Prostate gland (tissue), 2 donors: ENCODE data around the gene RXRA. TPM values are rescaled to one million over a fixed set of nuclear protein-coding genes. Genes with fewer than 3 reads are reported as not detected.

Experiments used
- DNase-seq: peaks from one replicate; pipeline ENCODE4 v3.0.0-alpha.2; 2019; ENCODE audit warnings: low spot score
- H3K27ac ChIP-seq, 2 donors: fragments of 200-600 bp; sonication (generic); 2 replicates each; pipeline ENCODE4 v1.5.1; 2017 to 2019
- H3K27me3 ChIP-seq: fragments of 200-600 bp; sonication (generic); replicated peaks from 2 replicates; pipeline ENCODE4 v1.5.1; 2019; ENCODE audit not compliant: insufficient read depth
- H3K36me3 ChIP-seq, 2 donors: fragments of 200-600 bp; sonication (generic); 1 replicate in 1 of 2; 2 replicates in 1 of 2; pipeline versions ENCODE4 v1.5.1 to v1.8.1; 2017 to 2019
- H3K4me1 ChIP-seq: fragments of 200-600 bp; sonication (generic); replicated peaks from 2 replicates; pipeline ENCODE4 v1.5.1; 2019
- H3K4me3 ChIP-seq, 2 donors: fragments of 200-600 bp; sonication (generic); 2 replicates each; pipeline ENCODE4 v1.5.1; 2017 to 2019
- H3K9me3 ChIP-seq: fragments of 200-600 bp; sonication (generic); 2 replicates; pipeline ENCODE4 v1.5.1; 2017
- CTCF ChIP-seq, 4 experiments: fragments of 200-600 bp in 2 of 4; fragments of 450-650 bp in 2 of 4; sonication (generic) in 2 of 4; IDR thresholded peaks; 1 replicate in 3 of 4; 2 replicates in 1 of 4; pipeline ENCODE4 v1.5.1; 2016 to 2019; ENCODE audit warnings: antibody characterized with exemption in 4 of 4, mild to moderate bottlenecking in 2 of 4, moderate library complexity in 2 of 4
- POLR2A ChIP-seq: fragments of 450-650 bp; IDR thresholded peaks from one replicate; pipeline ENCODE4 v1.6.1; 2016; ENCODE audit warnings: antibody characterized with exemption, mild to moderate bottlenecking
- POLR2AphosphoS5 ChIP-seq: sonication (generic); formaldehyde crosslinking; IDR thresholded peaks from one replicate; pipeline ENCODE4 v1.6.1; 2017; ENCODE audit warnings: antibody characterized with exemption
- WGBS: methylation state at CpG from one replicate; pipeline ENCODE4 v1.1.5; 2018; 5-methylcytosine and 5-hydroxymethylcytosine counted together
- intact Hi-C: fragments of 100-400 bp; cut with DNase I; formaldehyde crosslinking; loops from one replicate; pipeline ENCODE4 v1.14.2; 2022
- total RNA-seq, 2 donors: library from RNA; depleted of rRNA; stranded (reverse); fragments of >200 nt; gene quantifications; one replicate each; pipeline ENCODE4 v1.1.0, GENCODE V29; 2016

Gene RXRA
- total RNA-seq, 2 donors from 2014 or later, result 69.5 to 84.1 TPM

- Histone ChIP-seq H3K4me3 (no peak overlapping the region), H3K27me3 (no peaks in the 10 kb centered on the region), H3K36me3 (peaks cover 0 to 16% of the 10 kb centered on the region in 2 donors), H3K27ac (peak overlapping the region; percentile 57 to 63), H3K4me1 (peaks cover 37% of the 10 kb centered on the region), H3K9me3 (no peaks in the 10 kb centered on the region)
- intact Hi-C loops, result no loop called here
- TF ChIP-seq POLR2A (peak; percentile 51), POLR2AphosphoS5 (peak; percentile 86), CTCF (IDR thresholded peaks at IDR 0.05) (no peak)
- 37% methylated on average over 26 of the region's 29 CpGs for WGBS
- DNase-seq, result peak; percentile 86
These were observed 87.8 kb downstream of the RXRA start for GRCh38 chr9:134413890-134414623.

- Histone ChIP-seq H3K9me3 (no peaks in the 10 kb centered on the region), H3K4me1 (peaks cover 37% of the 10 kb centered on the region), H3K4me3 (no peak overlapping the region), H3K27ac (peak overlapping the region in 1 of 2 donors; percentile 1), H3K27me3 (no peaks in the 10 kb centered on the region), H3K36me3 (peaks cover 0 to 16% of the 10 kb centered on the region in 2 donors)
- DNase-seq, result no peak
- intact Hi-C loops, result no loop called here
- TF ChIP-seq POLR2A (no peak), POLR2AphosphoS5 (no peak), CTCF (IDR thresholded peaks at IDR 0.05) (no peak)
- 72% methylated on average over 13 of the region's 17 CpGs for WGBS
These were observed 88.7 kb downstream of the RXRA start for GRCh38 chr9:134414900-134415425.

- no peak overlapping the region for H3K27ac ChIP-seq
- WGBS, result 86% methylated on average over 19 of the region's 19 CpGs
- peaks cover 0 to 16% of the 10 kb centered on the region in 2 donors for H3K36me3 ChIP-seq
- no peaks in the 10 kb centered on the region for H3K27me3 ChIP-seq
- intact Hi-C loops, result no loop called here
- no peak overlapping the region for H3K4me3 ChIP-seq
- peaks cover 33% of the 10 kb centered on the region for H3K4me1 ChIP-seq
- no peaks in the 10 kb centered on the region for H3K9me3 ChIP-seq
- no peak for DNase-seq
- TF ChIP-seq CTCF (IDR thresholded peaks at IDR 0.05) (no peak), POLR2AphosphoS5 (no peak), POLR2A (no peak)
These were observed 90.2 kb downstream of the RXRA start for GRCh38 chr9:134416385-134417015.

GRCh38 chr9:134418354-134418753 is 92.1 kb downstream of the RXRA start:
- Histone ChIP-seq H3K9me3 (no peaks in the 10 kb centered on the region), H3K27me3 (no peaks in the 10 kb centered on the region), H3K4me1 (peaks cover 26% of the 10 kb centered on the region), H3K36me3 (peaks cover 0 to 16% of the 10 kb centered on the region in 2 donors), H3K4me3 (no peak overlapping the region), H3K27ac (peak overlapping the region in 1 of 2 donors; percentile 19)
- WGBS, result 47% methylated on average over 5 of the region's 8 CpGs
- intact Hi-C loops, result no loop called here
- no peak for DNase-seq
- no peak for TF ChIP-seq POLR2AphosphoS5
- TF ChIP-seq CTCF (IDR thresholded peaks at IDR 0.05), result no peak
- no peak for TF ChIP-seq POLR2A
